VCaP (cell line): ENCODE data around the gene NBPF1.
A peak's percentile ranks its signal among the peaks of the same experiment; 100 is the strongest.
"Not testable (repeated sequence)": the region's sequence is repeated elsewhere in the genome, so short reads cannot be mapped to it uniquely, and the experiment has no call there.

ENCODE experiments used
- H3K27ac ChIP-seq: fragments of 450-650 bp; 2 replicates; pipeline ENCODE4 v1.5.1; 2017
- TF ChIP-seq, protein P1 (sequence below): fragments of 450-650 bp; conservative IDR thresholded peaks from 2 replicates; pipeline ENCODE4 v1.5.1; 2017; ENCODE audit warnings: mild to moderate bottlenecking, moderate library complexity

Gene NBPF1

DNA sequence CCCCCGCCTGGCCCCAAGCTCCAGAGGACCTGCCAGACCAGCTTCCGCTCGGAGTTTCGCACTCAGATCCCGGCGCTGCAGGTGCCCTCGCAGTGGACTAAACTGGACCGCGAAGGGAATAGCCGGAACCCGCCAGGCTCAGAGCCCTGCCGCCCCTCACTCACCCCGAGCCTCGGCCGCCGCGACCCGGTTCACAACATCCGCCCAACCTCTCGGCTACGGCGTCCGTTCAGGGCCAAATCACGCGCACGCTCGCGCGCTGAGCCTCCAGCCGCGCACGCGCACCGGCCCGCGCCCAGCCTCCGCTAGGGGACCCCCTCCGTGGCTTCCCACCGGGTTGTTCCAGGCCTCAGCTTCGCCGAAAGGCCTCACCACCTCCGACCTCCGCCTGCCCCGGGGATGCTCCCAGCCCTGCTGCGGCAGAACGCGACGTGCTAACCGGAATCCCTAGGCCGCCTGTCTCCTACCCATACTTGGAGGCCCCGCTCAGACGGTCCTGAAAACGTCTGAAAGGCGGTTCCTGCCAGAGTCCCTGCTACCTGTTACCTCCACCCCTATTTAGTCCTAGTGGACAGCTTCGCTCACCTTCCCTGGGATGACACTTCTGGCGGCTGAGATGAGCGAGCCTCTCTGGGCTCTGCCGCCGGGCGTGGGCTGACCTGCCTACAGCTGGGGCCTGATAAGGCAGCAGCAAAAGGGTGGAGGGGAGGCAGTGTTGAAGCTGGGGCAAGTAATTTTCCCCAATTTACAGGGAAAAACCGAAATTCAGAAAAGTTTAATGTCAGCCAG is 31.3 kb upstream of the NBPF1 start:
- H3K27ac ChIP-seq = peak overlapping the region; percentile 88
- TF ChIP-seq, protein P1, sequence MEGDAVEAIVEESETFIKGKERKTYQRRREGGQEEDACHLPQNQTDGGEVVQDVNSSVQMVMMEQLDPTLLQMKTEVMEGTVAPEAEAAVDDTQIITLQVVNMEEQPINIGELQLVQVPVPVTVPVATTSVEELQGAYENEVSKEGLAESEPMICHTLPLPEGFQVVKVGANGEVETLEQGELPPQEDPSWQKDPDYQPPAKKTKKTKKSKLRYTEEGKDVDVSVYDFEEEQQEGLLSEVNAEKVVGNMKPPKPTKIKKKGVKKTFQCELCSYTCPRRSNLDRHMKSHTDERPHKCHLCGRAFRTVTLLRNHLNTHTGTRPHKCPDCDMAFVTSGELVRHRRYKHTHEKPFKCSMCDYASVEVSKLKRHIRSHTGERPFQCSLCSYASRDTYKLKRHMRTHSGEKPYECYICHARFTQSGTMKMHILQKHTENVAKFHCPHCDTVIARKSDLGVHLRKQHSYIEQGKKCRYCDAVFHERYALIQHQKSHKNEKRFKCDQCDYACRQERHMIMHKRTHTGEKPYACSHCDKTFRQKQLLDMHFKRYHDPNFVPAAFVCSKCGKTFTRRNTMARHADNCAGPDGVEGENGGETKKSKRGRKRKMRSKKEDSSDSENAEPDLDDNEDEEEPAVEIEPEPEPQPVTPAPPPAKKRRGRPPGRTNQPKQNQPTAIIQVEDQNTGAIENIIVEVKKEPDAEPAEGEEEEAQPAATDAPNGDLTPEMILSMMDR = peak; percentile 40

DNA sequence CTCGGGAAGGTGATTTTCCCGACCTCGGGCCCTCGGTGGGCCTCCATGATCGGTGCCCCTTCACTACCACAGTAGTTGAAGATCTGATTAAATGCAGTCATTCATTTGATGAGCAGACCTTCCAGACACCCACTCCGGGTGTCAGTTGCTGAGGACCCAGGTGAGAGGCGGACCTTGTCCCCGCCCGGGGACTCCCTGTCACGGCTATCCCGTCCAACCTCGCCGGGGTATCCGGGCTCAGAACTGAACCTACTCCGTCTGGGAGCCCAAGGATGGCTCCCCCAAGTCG is 30.8 kb upstream of the NBPF1 start:
- peak overlapping the region; percentile 88 for H3K27ac ChIP-seq
- TF ChIP-seq, protein P1 = no peak

DNA sequence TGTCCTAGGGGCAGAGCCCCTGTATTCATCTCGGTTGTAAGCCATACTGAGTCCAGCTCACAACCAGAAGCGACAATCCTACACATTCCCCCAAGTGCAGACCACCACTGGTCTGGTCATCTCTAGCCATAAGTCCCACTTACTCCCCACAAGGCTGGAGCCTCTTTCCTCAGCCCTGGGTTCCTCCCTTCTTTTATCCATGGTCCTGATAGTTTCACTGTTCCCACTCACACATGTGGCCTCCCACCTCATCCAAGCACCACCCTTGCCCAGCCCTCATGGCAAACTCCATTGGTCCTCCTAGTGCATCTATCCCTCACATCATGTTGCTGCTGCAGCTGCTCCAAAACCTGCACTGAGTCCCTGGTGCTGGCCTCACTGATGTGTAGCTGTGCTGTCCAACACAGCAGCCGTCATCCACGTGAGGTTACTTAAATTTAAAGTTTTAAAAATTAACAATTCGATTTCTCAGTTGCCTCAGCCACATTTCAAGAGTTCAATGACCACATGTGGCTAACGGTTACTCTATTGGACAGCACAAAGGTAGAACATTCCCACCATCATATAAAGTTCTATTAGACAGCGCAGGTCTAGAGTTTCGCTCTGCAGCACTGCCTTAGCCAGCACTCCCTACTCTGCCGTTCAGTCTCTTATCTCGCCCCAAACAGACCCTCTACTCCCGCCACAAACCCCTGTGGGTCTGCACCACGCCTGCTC is 30.3 kb upstream of the NBPF1 start:
- peak overlapping the region; percentile 88 for H3K27ac ChIP-seq

DNA sequence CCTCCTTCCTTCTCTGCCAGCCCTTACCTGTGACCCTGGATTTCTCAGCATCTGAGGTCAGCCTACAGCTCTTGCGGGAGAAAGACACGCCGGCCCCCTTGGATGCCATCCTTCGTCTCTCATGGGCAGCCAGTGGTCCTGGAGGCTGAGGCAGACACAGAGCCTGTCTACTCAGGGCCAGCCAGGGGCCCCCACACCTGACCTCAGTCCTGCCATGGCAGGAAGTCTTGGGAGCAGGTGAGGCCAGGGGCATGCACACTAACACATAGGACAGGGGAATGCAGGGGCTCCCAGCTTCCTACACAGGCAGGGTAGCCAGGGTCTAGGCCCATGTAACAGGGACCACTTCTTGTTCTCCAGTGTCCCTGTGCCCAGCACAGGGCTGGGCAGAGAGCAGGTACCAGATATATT is 29.6 kb upstream of the NBPF1 start:
- peak overlapping the region; percentile 88; the same call in 1 of the 2 replicates for H3K27ac ChIP-seq

DNA sequence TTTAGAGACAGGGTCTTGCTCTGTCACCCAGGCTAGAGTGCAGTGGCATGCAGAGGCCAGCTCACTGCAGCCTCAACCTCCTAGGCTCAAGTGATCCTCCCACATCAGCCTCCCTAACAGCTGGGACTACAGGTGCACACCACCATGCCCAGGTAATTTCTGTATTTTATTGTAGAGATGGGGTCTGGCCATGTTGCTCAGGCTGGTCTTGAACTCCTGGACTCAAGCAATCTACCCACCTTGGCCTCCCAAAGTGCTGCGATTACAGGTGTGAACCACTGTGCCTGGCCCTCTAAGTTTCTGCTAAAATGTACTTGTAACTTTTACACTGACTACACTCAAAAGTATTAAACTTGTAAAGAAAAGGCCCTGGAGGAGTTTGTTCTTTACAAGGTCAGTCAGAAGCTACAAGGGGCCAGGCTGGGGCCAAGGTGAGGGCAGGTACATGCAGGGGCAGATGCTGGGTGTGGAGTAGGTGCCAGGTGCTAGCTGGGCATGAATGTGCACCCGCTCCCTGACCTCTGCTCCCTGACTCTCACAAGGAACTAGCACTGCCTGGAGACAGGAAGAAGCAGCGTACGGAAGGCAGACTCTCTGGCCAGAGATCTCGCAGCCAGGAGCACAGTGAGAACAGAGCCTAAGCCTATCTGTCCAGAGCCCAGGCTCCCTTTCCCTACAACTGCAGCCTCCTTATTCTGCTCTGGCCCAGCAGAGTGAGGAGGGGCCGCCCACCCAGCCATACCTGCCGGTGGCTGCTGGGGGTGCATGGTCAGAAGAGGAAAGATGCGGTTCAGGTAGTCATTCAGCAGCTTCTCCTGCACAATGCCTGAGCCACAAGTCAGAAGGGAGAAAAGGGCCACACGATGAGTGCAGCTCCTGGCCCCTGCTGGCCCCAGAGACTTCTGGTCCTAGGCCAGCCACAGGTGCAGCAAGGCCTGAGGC is 28.9 kb upstream of the NBPF1 start:
- peak overlapping the region; percentile 88; the same call in 1 of the 2 replicates for H3K27ac ChIP-seq

DNA sequence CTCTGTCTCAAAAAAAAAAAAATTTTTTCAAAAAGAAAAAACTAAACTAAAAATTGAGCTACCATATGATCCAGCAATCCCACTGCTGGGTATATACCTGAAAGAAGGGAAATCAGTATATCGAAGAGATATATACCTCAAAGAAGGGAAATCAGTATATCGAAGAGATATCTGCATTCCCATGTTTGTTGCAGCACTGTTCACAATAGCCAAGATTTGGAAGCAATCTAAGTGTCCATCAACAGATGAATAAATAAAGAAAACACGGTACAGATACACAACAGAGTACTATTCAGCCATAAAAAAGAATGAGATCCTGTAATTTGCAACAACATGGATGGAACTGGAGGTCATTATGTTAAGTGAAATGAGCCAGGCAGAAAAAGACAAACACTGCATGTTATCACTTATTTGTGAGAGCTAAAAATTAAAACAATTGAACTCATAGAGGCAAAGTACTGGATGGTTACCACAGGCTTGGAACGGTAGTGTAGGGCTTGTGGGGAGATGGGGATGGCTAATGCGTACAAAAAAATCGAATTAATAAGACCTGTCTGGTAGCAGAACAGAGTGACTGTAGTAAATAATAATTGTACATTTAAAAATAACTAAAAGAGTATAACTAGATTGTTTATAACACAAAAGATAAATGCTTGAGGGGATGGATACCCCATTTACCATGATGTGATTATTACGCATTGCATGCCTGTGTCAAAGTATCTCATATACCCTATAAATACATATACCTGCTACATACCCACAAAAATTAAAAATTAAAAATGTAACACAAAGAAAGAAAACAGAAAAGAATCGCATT is 28.0 kb upstream of the NBPF1 start:
- H3K27ac ChIP-seq = not testable (repeated sequence)

DNA sequence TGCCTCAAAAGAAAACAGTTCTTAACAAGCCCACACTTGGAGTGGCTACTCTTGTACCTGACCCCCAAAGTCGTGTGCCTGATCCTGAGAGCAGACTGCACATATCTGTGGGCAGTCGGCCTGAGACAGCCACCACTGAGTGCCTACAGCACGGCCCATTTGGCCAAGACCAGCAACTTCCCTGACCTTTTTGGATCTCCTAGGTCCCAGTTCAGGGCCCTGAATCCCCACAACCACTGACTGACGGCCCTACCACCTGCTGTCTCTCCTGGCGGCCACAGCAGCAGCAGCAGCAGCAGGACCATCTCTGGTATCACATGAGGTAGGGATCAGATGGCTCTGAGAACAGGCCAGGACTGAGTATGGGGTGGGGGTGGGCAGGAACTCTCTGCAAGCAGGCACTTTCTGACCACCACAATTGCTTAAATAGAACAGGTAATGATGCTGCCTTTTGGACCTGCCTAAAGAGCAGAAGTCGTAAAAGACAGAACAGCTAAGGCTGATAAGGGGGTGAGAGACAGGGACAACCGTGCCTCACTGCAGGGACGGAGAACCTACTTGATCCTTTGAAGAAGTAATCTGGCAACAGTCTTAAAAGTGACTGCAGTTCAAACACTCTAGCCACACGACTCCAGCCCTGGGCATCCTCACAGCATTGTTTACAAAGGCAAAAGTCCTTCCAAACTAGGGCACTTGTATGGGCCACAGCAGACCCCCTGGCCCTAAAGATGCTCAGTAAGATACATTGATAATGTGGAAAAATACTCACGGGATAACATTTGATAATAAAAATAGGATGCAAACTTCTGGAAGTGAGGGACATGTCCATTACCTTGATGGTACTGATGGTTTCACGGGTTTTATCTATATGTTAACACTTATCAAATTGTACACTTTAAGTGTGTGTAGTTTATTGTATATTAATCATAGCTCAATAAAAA is 26.0 kb upstream of the NBPF1 start:
- peak overlapping the region; percentile 12; the same call in 1 of the 2 replicates for H3K27ac ChIP-seq

DNA sequence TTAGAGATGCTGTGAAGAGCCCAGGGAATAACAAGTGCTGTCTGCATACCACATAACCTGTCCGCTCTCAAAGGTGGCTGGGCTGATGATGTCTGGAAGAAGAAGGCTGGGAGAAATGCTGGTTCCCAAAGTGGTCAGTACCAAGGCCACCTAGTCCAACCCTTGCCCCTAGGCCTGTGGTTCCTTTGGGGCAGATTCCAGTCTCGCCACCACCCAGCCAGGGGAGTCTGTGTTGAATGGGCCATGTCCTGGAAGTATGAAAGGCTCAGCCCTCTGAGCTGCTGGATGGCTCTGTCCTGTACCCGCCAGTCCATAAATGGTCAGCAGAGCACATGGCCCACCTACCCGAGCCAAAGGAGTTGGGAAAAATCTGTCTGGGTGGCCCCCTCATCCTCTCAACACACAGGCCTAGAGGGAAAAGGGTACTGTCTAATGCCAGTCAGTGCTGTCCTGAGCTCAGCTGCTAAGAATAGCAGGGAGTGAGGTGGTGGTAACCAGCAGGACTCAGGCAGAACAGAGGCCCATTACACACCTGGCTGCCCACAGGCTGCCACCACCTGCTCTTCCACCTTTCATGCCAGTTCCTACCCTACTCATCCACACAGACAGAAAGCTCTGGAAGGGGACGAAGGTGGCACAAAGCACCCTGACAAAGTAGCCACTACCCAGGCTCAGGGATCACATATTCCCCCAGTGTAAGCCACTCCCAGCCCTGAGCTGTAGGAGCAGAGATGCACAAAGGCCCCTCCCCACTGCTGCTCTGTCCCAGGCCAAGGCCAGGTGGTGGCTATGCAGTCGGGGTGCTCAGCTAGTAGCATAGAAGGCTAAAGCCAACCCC is 24.8 kb upstream of the NBPF1 start:
- H3K27ac ChIP-seq = not testable (repeated sequence)

DNA sequence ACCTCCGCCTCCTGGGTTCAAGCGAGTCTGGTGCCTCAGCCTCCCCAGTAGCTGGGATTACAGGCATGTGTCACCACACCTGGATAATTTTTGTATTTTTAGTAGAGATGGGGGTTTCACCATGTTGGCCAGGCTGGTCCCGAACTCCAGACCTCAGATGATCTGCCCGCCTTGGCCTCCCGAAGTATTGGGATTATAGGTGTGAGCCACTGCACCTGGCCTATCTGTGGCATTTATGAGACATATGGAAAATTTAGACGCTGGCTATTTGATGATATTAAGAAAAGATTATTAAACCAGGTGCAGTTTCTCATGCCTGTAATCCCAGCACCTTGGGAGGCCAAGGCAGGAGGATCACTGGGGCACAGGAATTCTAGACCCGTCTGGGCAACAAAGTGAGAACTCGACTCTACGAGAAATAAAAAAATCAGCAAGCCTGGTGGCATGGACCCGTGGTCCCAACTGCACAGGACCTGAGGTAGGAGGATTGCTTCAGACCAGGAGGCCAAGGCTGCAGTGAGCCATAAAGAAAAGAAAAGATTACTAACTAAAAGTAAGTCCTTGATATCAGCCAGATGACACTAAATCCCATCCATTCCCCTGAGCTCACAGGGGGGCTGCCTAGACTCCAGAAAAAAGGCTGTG is 23.3 kb upstream of the NBPF1 start:
- H3K27ac ChIP-seq = not testable (repeated sequence)

DNA sequence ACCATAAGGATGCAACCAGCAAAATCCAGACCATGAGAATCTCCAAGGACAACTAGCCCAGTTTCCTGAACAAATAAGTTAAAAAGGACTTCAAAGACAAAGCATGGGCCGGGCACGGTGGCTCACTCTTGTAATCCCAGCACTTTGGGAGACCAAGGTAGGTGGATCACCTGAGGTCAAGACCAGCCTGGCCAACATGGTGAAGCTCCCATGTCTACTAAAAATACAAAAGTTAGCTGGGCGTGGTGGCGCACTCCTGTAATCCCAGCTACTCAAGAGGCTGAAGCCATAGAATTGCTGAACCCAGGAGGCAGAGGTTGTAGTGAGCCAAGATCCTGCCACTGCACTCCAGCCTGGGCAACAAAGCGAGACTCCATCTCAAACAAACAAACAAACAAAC is 22.6 kb upstream of the NBPF1 start:
- not testable (repeated sequence) for H3K27ac ChIP-seq

DNA sequence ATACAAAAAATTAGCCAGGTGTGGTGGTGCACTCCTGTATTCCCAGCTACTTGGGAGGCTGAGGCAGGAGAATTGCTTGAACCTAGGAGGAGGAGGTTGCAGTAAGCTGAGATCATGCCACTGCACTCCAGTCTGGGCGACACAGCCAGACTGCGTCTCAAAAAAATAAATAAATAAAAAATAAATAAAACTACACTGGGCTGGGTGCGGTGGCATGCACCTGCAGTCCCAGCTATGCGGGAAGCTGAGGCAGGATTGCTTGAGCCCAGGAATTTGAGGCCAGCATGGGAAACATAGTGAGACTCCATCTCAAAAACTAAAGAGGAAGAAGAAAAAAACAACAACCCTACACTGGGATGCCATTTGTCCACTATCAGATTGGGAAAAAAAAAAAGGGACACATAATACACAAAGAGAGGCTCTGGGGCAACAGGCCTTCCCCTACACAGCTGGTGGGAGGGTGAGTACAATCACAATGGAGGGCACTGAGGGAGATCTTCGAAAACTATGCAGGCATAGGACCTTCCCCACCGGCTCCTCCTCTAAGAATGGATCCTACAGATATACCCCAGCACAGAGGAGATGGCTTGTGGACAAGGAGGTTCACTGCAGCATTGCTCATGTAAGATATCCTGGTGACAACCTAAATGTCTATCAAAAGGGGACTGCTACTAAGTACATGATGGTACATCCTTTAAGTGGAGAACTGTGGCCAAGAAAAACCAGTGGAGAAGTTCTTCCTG is 20.3 kb upstream of the NBPF1 start:
- not testable (repeated sequence) for H3K27ac ChIP-seq

DNA sequence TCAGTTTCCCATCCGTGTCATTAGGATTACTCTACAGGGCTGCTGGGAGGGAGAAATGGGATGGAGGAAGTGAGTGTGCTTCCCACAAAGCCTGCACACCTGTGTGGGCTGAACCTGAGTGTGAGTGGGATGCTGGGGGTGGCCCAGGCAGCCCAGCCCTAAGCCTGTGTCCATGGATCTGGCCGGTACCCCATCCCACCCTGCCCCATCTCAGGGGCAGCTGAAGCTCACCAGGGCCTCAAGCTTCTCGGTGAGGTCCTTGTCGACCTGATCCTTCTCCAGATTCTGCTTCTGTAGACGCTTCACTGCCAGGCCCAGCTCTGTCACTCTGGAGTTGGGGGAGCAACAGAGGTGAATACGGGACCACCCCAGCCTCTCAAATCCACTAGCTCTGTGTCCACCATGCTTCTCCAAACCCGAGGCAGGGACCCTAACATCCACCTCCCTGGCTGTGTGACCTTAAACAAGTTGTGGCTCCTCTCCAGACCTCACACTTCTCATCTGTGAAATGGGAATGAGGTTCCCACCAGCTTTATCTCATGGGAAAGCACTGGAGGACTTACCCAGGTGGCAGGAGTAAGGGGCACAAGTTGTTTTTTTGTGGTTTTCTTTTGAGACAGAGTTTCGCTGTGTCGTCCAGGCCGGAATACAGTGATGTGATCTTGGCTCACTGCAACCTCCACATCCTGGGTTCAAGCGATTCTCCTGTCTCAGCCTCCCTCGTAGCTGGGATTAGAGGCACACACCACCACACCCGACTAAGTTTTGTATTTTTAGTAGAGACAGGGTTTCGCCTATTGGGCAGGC is 18.9 kb upstream of the NBPF1 start:
- not testable (repeated sequence) for H3K27ac ChIP-seq
